Lower leg skin (tissue), 4 donors: ENCODE results near the gene KCTD16. TPM values are rescaled to one million over a fixed set of nuclear protein-coding genes. Genes with fewer than 3 reads are reported as not detected.

Source experiments
- DNase-seq, 2 donors: peaks; one replicate each; pipeline ENCODE4 v3.0.0-alpha.2; 2019; ENCODE audit warnings: low spot score in 2 of 2
- H3K4me3 ChIP-seq: fragments of 200-600 bp; sonication (generic); 2 replicates; pipeline ENCODE4 v1.5.1; 2017; ENCODE audit warnings: mild to moderate bottlenecking, low read depth; ENCODE audit not compliant: poor library complexity, severe bottlenecking
- POLR2A ChIP-seq, 2 donors: fragments of 450-650 bp; IDR thresholded peaks; one replicate each; pipeline ENCODE4 v1.6.1; 2016 to 2017; ENCODE audit warnings: antibody characterized with exemption in 2 of 2, mild to moderate bottlenecking in 1 of 2, moderate library complexity in 1 of 2
- WGBS, 2 donors: methylation state at CpG; one replicate each; pipeline ENCODE4 v1.1.5; 2018; 5-methylcytosine and 5-hydroxymethylcytosine counted together
- intact Hi-C: fragments of 100-400 bp; cut with DNase I; formaldehyde crosslinking; loops from one replicate; pipeline ENCODE4 v1.15.0; 2023; ENCODE audit warnings: low total_unique reads
- total RNA-seq, 4 donors: library from RNA; depleted of rRNA; stranded (reverse); fragments of >200 nt; gene quantifications; one replicate each; pipeline ENCODE4 v1.1.0, GENCODE V29; 2016
- TF ChIP-seq, protein P1 (sequence below), 3 donors: fragments of 450-650 bp; IDR thresholded peaks; one replicate each; pipeline ENCODE4 v1.5.1; 2016; ENCODE audit warnings: antibody characterized with exemption in 3 of 3, mild to moderate bottlenecking in 3 of 3, moderate library complexity in 2 of 3

Gene KCTD16
- total RNA-seq, 4 donors from 2014 or later = not detected

GRCh38 chr5:144281784-144282183, 111.1 kb downstream of the KCTD16 start:
- H3K4me3 ChIP-seq = no peak overlapping the region
- no peak for TF ChIP-seq POLR2A (IDR thresholded peaks at IDR 0.05)
- TF ChIP-seq, protein P1, sequence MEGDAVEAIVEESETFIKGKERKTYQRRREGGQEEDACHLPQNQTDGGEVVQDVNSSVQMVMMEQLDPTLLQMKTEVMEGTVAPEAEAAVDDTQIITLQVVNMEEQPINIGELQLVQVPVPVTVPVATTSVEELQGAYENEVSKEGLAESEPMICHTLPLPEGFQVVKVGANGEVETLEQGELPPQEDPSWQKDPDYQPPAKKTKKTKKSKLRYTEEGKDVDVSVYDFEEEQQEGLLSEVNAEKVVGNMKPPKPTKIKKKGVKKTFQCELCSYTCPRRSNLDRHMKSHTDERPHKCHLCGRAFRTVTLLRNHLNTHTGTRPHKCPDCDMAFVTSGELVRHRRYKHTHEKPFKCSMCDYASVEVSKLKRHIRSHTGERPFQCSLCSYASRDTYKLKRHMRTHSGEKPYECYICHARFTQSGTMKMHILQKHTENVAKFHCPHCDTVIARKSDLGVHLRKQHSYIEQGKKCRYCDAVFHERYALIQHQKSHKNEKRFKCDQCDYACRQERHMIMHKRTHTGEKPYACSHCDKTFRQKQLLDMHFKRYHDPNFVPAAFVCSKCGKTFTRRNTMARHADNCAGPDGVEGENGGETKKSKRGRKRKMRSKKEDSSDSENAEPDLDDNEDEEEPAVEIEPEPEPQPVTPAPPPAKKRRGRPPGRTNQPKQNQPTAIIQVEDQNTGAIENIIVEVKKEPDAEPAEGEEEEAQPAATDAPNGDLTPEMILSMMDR (IDR thresholded peaks at IDR 0.05) = no peak
- DNase-seq = no peak
- WGBS, 2 donors = 76 to 90% methylated on average over 1 of the region's 1 CpG
- intact Hi-C loops = no loop called here

DNA sequence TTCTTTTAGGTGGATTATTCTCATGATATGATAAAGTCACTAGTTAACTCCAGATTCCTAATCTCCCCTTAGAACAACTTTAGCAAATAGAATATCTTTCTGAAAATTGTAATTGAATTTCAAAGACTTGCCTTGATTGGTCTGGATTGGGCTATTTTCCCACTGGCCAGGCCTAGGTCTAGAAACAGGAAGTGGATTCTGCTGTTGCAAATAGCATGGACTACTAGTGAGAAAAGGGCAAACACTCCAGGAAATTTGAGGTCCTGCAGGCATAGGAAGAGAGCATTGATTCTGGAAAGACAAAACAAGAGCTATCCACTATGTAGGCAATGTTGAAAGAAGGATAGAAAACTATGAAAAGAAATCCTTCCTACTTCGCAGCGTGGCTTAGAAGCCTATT, 113.4 kb downstream of the KCTD16 start:
- DNase-seq = no peak
- TF ChIP-seq, protein P1 (IDR thresholded peaks at IDR 0.05) = no peak
- no peak for TF ChIP-seq POLR2A (IDR thresholded peaks at IDR 0.05)
- H3K4me3 ChIP-seq = no peak overlapping the region
- WGBS, 2 donors = 87 to 89% methylated on average over 2 of the region's 2 CpGs
- intact Hi-C loops = no loop called here

GRCh38 chr5:144284931-144285502, 114.3 kb downstream of the KCTD16 start:
- 72 to 81% methylated on average over 2 of the region's 2 CpGs for WGBS, 2 donors
- no peak for TF ChIP-seq POLR2A (IDR thresholded peaks at IDR 0.05)
- TF ChIP-seq, protein P1 (IDR thresholded peaks at IDR 0.05) = no peak
- intact Hi-C loops = no loop called here
- DNase-seq = no peak
- H3K4me3 ChIP-seq = no peak overlapping the region

GRCh38 chr5:144289277-144289676, 118.6 kb downstream of the KCTD16 start:
- 79 to 81% methylated on average over 2 of the region's 2 CpGs for WGBS, 2 donors
- no peak for DNase-seq
- TF ChIP-seq POLR2A (IDR thresholded peaks at IDR 0.05) = no peak
- TF ChIP-seq, protein P1 (IDR thresholded peaks at IDR 0.05) = no peak
- H3K4me3 ChIP-seq = no peak overlapping the region
- intact Hi-C loops = no loop called here

DNA sequence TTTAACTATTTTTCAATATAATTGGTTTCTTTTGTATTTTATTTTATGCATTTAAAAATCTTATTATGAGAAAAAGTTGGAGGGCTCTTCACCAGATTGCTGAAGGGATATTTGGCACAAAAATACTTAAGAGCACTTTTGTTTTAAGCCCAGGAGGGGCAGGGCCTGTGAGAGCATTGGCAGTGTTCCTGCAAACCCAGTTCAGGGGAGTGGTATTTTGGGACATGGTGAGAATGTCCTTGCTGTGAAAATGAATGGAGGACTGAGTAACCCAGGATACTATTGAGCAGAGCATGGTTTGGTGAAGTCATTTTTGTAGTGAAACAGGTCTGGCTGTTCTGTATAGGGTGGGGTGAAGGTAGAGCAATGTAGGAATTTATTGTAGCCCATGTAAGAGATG, 121.4 kb downstream of the KCTD16 start:
- no peak overlapping the region for H3K4me3 ChIP-seq
- no peak for TF ChIP-seq POLR2A (IDR thresholded peaks at IDR 0.05)
- TF ChIP-seq, protein P1 (IDR thresholded peaks at IDR 0.05) = no peak
- no peak for DNase-seq
- intact Hi-C loops = no loop called here

DNA sequence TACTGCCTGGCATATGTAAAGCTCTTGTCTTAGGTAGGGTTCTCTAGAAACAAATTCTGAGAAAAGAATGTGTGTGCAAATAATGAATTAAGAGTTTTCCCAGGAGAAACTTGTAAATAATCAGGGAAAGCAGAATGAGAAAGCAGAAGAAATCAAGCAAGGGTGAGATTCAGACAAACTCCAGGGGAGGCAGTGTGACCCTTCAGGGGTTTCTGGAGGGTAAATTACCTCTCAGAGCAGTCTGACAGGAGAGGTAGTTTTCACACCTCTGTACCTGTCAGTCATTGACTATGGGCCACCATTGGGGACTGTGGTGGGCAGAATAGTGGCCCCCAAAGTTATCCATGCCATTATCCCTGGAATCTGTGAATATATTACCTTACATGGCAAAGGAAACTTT, 124.6 kb downstream of the KCTD16 start:
- no peak overlapping the region for H3K4me3 ChIP-seq
- intact Hi-C loops = no loop called here
- no peak for DNase-seq
- TF ChIP-seq POLR2A (IDR thresholded peaks at IDR 0.05) = no peak
- TF ChIP-seq, protein P1 (IDR thresholded peaks at IDR 0.05) = no peak
